Brain pericyte (primary cell): Measurements from ENCODE around the gene AGTPBP1.
"Not testable (repeated sequence)": the region's sequence is repeated elsewhere in the genome, so short reads cannot be mapped to it uniquely, and the experiment has no call there.

ENCODE experiments used
- DNase-seq: peaks from one replicate; pipeline ENCODE4 v3.0.0-alpha.2; 2012; ENCODE audit warnings: low read depth, low spot score

AGTPBP1 gene

DNA sequence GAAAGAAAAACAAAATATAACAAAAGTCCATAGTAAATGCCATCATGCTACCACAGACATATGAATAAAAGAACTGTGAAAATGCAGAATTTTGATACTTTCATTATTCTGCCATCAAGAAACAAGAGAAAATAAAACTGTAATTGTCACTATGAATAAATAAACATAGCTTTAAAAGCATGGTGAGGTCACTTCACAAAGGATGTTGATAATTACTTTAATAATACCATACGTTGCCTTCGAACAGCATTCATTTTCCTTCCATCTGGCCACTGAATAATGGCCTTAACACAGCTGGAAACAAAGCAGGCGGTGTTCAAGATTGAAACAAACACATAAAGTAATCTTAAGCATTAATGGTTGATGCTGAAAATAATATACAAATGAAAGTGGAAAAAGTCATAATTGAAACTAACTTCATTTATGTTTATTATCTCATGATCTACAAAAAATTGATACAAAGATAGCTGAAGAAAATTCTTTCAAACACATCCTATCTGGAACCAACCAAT lies 102.0 kb downstream of the AGTPBP1 start:
- no peak for DNase-seq

DNA sequence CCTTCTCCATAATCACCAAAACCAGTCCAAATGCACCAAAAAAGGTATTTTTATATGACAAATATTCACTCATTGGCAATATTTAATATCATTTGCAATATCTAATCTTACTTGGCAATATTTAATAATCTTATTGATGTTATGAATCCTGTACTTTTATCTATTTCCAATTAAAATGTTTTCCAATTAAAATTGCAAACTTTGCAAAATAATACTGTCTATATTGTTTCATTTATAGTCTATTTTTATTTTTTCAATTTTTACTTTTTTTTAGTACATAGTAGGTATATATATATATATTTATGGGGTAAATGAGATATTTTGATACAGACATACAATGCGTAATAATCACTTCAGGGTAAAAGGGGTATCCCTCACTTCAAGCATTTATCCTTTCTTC lies 109.9 kb downstream of the AGTPBP1 start:
- DNase-seq: no peak

DNA sequence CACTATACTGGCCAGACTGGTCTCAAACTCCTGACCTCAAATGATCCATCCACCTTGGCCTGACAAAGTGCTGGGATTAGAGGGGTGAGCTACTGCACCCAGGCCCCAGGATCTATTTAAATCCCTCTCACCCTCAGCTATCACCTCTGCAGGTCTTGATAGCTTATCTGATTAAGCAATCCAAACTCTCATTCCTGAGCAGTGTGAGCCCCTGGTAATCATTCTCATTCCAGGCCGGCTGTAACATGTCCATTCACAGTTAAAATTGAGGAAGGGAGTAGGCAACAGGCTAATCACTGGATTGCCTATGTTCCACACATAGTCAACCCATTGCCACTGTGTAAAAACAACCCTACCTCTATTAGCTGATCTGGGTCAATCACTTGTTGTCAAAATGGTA lies 111.1 kb downstream of the AGTPBP1 start:
- no peak for DNase-seq

DNA sequence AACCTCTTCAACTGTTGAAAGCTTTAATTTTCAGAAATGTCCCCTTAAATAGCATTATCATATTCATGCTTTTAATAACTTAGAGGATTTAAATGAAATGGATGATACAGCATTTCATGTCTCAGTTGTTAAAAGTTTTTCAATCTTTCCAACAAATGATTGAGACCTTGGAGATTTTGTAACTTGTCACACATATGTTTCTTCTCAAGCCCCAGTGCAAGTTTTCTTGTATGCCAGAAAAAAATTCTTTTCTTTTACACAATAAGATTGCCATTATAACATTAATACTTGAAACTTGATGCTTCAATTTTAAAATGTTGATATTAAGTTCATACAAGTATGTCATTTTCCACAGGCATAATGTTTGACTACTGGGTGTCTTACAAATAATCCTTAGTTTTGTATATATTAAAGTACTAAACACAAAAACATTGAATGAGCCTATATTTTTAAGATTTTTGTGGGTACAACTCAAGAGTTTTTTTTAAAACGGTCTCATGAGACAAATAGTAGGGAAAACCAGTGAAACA lies 124.5 kb downstream of the AGTPBP1 start:
- DNase-seq: no peak

DNA sequence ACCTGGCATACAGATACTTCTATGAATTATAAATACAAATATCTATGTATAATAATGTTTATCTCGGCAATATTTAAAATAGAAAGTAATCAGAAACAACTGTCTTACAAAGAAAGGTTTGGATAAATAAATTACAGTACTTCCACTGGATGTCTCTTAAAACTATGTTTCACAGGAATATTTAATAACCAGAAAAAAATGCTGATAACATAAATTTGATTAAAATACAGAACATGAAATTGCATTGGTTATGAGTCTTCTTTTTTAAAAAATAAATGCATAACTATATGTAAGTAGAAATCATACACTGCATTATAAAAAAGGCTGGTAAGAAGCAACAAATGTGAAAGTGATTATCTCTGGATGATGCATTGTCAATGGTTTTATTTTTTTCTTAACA lies 126.0 kb downstream of the AGTPBP1 start:
- DNase-seq: no peak

DNA sequence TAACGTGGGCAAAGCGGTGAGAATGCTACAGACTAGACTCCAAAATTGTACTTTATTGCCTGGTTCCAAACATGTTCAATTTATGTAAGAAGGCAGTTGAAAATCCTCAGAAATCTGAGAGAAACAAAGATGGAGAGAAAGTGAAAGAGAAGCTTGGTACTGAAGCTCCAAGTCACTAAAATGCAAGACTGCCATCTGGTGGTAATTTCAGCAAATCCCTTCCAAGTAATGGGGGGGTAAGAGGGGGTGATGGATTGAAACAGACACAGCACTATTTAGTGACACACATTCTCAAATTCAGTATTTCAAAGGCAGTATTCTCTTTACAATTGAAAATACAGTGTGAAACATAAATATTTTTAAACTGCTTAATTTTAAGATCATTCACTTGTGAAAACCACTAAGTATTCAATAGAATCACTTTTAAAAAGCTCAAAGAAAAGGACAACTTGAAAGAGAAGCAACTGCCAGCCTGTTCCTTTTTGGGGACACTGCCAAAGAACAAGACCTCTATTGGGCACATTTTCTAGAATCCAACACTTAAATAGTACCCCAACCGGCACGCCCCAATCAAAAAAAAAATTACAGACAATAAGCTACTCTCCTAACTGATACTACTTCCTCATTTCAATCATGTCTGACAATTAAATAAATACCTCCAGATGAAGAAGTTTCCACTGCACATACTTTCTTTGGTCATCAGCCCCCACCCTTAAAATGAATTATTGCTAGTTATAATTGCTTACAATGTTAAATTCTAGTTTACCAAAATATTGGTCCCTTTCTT lies 131.5 kb downstream of the AGTPBP1 start:
- peak; percentile 40 for DNase-seq

DNA sequence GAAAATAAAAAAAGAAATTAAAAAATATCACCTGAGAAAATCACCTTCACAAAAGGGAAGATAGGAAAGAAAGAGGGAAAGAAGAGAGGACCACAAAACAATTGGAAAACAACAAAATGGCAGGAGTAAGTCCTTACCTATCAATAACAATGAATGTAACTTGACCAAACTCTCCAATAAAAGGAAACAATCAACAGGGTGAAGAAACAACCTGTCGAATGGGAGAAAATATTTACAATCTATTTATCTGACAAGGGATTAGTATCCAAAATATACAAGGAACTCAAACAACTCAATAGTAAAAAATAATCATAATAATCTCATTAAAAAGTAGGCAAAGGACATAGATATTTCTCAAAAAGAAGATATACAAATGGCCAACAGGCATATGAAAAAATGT lies 135.8 kb downstream of the AGTPBP1 start:
- DNase-seq: no peak

DNA sequence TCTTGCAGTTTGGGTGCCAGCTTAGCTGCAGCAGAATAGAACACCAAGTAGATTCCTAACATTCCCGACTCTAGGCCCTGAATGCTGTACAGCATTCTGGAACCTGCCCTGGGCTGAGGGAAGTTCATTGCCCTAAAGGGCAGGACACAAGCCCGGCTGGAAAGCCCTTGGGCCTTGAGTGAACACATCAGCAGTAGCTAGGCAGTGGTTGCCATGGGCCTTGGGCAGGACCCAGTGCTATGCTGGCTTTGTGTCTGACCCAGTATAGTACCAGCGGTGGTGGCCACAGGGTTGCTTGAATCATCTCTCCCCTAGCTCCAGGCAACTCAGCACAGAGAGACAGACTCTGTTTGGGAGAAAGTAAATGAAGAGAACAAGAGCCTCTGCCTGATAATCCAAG lies 137.8 kb downstream of the AGTPBP1 start:
- no peak for DNase-seq

DNA sequence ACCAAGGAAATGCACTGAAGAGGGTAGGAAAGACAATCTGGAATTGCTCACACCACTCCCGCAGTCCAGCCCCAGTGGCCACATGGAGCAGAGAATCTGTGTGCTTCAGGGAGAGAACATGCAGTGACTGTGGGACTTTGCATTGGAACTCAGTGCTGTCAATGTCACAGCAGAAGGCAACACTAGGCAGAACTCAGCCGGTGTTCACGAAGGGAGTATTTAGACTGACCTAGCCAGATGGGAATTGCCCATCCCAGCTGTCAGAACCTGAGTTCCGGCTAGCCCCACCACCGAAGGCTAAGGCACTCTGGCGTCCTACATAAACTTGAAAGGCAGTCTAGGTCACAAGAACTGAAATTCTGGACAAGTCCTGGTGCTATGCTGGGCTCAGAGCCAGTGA lies 139.0 kb downstream of the AGTPBP1 start:
- DNase-seq: no peak

DNA sequence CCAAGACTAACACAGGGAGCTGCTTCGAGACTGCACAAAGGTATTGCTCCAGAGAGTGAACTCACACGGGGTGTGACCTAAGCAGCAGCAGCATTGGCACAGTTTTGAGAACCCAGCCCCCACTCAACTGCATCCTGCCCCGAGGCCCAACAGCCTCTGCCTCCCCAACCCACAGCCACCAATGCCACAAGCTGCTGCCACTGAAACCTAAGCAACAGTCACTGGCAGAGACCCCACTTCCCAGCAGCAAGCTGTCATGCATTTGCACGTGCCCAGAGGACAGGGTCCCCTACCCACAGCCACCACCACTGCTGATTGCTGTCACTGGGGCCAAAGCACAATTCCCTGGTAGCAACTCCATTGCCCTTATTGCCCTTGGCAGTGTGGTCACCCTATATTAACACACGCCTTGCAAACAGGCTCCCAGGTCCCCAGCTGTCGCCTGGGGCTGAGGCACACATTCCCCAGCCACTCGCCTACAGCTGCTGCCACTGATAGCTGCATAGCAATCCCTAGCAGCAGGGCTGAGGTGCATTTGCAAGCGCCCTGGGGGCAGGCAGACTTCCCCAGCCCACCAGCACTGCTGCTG lies 141.0 kb downstream of the AGTPBP1 start:
- no peak for DNase-seq

DNA sequence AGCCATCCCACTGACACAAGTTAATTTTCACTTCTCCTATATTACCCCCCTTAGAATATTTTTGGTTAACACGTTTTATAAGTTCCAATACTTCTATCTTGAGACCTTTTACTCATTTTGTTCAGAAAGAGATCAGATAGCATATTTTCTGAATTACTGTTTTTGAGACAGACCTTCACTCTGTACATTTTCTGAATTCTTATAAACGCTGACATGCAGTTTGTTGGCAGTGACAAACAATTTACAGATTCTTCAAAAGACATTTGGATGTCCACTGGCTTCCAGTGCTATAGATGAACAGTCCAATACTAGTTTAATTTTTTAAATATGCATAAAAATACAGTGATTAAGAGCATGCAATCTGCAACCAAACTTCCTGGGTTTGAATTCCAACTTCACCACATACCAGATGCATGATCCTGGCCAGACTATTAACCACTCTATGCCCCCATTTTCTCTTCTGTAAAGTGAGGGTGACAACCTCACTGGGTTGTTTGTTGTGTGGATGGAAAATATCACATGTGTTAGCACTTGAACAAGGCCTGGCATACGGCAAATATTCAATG lies 142.1 kb downstream of the AGTPBP1 start:
- DNase-seq: no peak

DNA sequence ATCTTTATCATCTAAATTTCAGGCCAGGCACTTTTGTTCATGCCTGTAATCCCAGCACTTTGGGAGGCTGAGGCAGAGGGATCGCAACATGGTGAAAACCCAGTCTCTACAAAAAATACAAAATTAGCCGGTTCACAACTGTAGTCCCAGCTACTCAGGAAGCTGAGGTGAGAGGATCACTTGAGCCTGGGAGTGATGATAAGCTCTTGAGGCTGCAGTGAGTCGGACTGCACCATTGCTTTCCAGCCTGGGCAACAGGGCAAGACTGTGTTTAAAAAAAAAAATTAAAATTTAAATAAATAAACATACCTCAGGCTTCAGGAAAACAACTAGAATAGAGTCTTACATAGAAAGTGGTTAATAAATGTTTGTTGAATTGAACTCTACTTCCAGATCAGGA lies 147.4 kb downstream of the AGTPBP1 start:
- DNase-seq: no peak

DNA sequence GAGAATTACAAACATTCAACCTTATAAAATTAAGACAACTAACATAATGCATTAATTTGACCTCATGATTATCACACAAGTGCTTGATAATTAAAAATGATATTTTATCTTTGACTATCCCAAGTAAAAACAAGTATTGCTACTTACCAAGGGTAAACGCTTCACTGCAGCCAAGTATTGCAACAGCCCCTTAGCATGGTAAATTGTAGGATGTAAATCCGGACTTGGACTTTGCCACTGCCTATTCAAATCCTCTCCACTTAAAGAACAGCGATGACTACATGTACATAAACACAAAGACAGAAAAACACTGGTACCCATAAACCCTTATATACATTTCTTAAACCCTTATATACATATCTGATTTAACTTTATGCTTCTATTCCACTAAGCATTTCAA lies 155.1 kb downstream of the AGTPBP1 start:
- DNase-seq: no peak

DNA sequence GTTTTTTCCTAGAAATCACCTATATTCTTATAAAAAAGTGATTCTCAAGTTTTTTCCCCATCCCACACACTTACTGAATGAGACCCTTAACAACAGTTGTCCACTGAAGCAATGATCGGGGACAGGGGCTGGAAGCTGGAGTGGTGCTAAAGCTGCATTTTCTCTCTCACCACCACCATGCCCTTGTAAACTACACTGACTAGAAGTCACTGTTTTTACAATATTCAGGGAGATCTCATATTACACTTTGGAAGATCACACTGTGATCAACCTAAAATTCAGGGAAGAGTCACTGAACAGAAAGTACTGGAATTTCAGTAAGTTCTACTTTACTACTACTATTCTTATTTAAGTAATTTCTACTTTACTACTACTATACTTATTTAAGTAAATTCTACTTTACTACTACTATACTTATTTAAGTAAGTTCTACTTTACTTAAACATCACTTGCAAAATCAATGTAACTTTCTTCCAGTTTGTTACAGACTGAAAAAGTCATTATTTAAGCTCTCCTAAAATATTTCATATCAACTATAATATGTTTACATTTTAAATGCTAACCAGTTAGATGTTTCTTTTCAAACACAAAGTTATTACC lies 164.3 kb downstream of the AGTPBP1 start:
- peak; percentile 7 for DNase-seq

DNA sequence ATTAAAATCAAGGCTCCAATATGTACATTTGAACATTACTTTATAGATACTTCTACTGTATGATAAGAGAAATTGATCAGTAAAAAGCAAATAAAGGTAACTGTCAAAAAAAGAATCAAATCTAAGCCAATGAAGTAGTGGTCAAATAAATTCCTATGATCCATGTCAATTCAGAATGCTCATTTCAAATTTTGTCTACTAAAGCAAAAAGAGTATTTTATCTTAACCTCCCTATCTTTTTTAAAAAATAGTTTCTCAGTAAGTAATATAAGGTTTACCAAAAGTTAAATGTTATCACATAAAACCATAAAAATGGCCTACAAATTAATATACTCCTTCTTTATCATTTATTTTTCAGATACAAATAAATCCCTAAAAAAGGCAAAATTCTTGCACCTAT lies 165.9 kb downstream of the AGTPBP1 start:
- no peak for DNase-seq

DNA sequence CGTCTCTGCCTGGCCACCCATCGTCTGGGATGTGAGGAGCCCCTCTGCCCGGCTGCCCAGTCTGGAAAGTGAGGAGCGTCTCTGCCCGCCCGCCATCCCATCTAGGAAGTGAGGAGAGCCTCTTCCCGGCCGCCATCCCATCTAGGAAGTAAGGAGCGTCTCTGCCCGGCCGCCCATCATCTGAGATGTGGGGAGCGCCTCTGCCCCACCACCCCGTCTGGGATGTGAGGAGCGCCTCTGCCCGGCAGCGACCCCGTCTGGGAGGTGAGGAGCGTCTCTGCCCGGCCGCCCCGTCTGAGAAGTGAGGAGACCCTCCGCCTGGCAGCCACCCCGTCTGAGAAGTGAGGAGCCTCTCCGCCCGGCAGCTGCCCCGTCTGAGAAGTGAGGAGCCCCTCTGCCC lies 168.2 kb downstream of the AGTPBP1 start:
- not testable (repeated sequence) for DNase-seq

DNA sequence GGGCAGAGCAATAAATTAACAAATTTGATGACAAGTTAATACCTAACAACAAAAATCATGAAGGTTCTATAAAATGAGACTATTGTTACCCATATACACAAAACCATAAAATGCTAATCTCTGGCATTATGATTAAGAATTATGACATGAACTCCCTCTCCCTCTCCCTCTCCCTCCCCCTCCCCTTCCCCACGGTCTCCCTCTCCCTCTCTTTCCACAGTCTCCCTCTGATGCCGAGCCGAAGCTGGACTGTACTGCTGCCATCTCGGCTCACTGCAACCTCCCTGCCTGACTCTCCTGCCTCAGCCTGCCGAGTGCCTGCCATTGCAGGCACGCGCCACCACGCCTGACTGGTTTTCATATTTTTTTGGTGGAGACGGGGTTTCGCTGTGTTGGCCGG lies 168.8 kb downstream of the AGTPBP1 start:
- not testable (repeated sequence) for DNase-seq

DNA sequence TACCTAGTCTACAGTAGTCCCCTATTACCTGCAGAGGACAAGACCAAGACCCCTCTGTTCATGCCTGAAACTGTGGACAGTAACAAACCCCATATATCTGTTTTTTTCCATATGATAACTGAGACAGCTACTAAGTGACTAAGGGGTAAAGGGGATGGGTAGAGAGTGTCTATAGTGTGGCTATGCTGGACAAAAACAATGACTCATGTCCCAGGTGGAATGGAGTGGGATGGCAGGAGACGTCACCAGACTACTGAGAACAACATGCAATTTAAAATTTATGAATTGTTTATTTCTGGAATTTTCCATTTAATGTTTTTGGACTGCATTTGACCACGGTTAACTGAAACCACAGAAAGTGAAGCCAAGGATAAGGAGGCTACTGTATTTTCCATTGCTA lies 171.8 kb downstream of the AGTPBP1 start:
- DNase-seq: no peak

DNA sequence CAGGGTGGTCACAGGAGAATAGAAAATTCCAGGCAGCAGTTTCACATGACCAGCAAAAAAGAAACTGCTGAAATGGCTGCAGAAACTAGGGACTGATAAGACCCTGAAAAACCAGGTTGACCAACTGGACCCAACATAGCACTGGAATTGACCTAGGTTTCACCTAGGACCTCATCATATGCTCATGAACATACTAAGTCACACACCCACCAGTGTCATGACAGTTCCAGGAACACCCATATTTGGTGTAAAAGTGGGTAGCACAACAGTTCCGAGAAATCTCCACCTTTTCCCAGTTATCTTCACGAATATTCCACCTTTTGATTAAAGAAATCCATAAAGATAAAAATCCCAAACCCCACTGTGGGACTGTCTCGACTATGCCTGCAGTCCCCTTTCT lies 182.2 kb downstream of the AGTPBP1 start:
- DNase-seq: no peak

DNA sequence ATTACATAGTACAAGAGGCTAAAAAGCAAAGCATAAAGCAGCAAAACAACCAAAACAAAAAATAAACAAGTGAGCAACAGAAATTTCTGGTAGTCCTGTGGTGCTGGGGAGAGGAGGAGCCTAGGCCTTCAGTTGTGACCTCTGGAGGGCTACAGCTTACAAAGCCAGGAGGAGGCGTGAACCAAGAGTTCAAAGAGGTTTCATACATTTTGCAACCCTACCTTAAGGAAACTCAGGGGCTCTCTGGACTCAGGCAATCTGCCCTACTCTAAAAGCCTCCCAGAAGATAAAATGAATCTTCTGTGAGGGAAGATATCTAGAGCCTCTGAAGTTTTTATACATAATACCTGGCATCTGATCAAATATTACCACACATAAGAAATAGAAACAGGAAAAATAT lies 187.4 kb downstream of the AGTPBP1 start:
- no peak for DNase-seq

DNA sequence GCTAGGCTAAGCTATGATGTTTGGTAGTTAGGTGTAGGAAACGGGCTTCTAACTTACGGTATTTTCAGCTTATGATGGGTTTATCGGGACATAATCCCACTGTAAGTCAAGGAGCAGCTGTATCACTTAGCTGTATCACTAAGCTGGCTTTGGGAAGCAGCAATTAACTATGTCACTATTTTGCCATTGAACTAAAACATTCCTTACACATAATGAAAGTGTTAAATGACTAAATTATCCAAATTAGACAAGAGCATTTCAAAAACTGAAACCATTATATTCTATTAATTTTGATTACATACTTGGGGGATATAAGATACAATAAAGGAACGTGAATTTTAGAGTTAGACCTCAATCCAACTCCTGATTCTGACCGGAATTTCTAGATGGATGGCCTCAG lies 188.3 kb downstream of the AGTPBP1 start:
- DNase-seq: no peak

DNA sequence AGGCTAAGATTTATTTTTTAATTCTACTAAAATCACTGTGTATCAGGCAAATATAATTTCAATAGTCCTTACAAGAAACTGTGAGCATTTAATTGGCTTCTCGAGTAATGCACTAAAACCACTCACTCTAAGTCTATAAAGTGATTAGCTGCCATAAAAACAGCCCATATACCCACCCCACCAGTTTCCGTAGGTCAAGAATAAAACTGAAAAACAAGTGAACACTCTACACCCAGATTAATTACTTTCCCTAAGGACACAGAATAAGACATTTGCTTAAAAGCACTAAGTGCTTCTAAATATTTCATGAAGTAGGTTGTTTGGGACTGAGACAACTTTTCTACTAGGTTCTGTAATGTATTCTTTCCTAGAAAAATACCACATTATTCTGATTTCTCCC lies 194.2 kb downstream of the AGTPBP1 start:
- no peak for DNase-seq
